Panc1 (cell line): ENCODE results near the gene MACROD2. TPM values are rescaled to one million over a fixed set of nuclear protein-coding genes. Genes with fewer than 3 reads are reported as not detected.

Experiments used
- ATAC-seq: fragments of 200-7000 bp; cut with Tn5 transposase; 2 replicates; pipeline ENCODE4 v1.9.1; 2020; ENCODE audit warnings: mild to moderate bottlenecking, moderate library complexity
- BruUV-seq: library from RNA; stranded (reverse); fragments of 400-500 nt; replicated peaks from 2 replicates; lab custom pipeline; 2021; lab: Mats Ljungman, UMichigan
- CTCF ChIA-PET: fragments of 300-600 bp; sonication (Branson Sonifier 250); formaldehyde crosslinking; loops from one replicate; lab custom pipeline; 2022; ENCODE audit warnings: antibody characterized with exemption; lab: Charles Lee
- POLR2A ChIA-PET: fragments of 300-600 bp; sonication (Branson Sonifier 250); formaldehyde crosslinking; loops from one replicate; lab custom pipeline; 2022; ENCODE audit warnings: antibody characterized with exemption; lab: Charles Lee
- DNase-seq: peaks from one replicate; pipeline ENCODE4 v3.0.0-alpha.2; 2010; ENCODE audit warnings: low read depth, low spot score
- H3K27ac ChIP-seq: 2 replicates; pipeline ENCODE4 v1.5.1; 2011; ENCODE audit warnings: mild to moderate bottlenecking, low read length, inconsistent platforms
- H3K27me3 ChIP-seq: fragments of 200-500 bp; sonication (Bioruptor generic); 2 replicates; pipeline ENCODE4 v1.6.0; 2014; ENCODE audit warnings: low read length, inconsistent platforms; ENCODE audit not compliant: control insufficient read depth, insufficient read depth
- H3K36me3 ChIP-seq: fragments of 200-500 bp; sonication (Bioruptor generic); 2 replicates; pipeline ENCODE4 v1.5.1; 2014; ENCODE audit warnings: inconsistent platforms, mild to moderate bottlenecking, low read length, moderate library complexity; ENCODE audit not compliant: control insufficient read depth, insufficient read depth
- H3K4me1 ChIP-seq: 2 replicates; pipeline ENCODE4 v1.5.1; 2011; ENCODE audit warnings: inconsistent platforms, mild to moderate bottlenecking, low read length, moderate library complexity; ENCODE audit not compliant: control insufficient read depth, insufficient read depth
- H3K4me3 ChIP-seq, 2 experiments: 2 replicates each; pipeline ENCODE4 v1.5.1; 2011 to 2012; ENCODE audit warnings: low read depth in 2 of 2, low read length in 2 of 2, mild to moderate bottlenecking in 2 of 2, inconsistent platforms in 1 of 2, moderate library complexity in 1 of 2
- H3K9me3 ChIP-seq: fragments of 200-500 bp; sonication (Bioruptor generic); 2 replicates; pipeline ENCODE4 v1.5.1; 2014; ENCODE audit warnings: low read depth, mild to moderate bottlenecking, inconsistent platforms, low read length, moderate library complexity; ENCODE audit not compliant: control insufficient read depth, insufficient read depth
- POLR2AphosphoS5 ChIP-seq: IDR thresholded peaks from 2 replicates; pipeline ENCODE4 v1.6.1; 2012; ENCODE audit warnings: mild to moderate bottlenecking, low read depth, low read length, moderate library complexity
- SIN3A ChIP-seq: IDR thresholded peaks from 2 replicates; pipeline ENCODE4 v1.6.1; 2012; ENCODE audit warnings: low read depth, mild to moderate bottlenecking, low read length, moderate library complexity, borderline replicate concordance; ENCODE audit not compliant: insufficient read depth
- TCF7L2 ChIP-seq: IDR thresholded peaks from 2 replicates; pipeline ENCODE4 v1.6.1; 2011; ENCODE audit warnings: mild to moderate bottlenecking, low read depth, low read length, inconsistent platforms
- in situ Hi-C: cut with HindIII; loops from 2 replicates; pipeline ENCODE4 v1.10.0; 2016; ENCODE audit warnings: low sequenced_read_pairs, low pct_unique_long_range_greater_than_20kb
- intact Hi-C: fragments of 100-400 bp; cut with micrococcal nuclease; formaldehyde crosslinking; loops from one replicate; pipeline ENCODE4 v1.10.0; 2022; ENCODE audit not compliant: unreplicated experiment
- total RNA-seq: library from RNA; stranded (reverse); gene quantifications from one replicate; pipeline ENCODE4 v1.2.1, GENCODE V29; 2021; ENCODE audit not compliant: unreplicated experiment
- TF ChIP-seq, protein P1 (sequence below): fragments of 450-650 bp; IDR thresholded peaks from 2 replicates; pipeline ENCODE4 v1.5.1; 2017; ENCODE audit warnings: mild to moderate bottlenecking
- TF ChIP-seq, protein P2 (sequence below), 2 experiments: IDR thresholded peaks; 2 replicates each; pipeline ENCODE4 v1.6.1; 2011 to 2012; ENCODE audit warnings: low read depth in 2 of 2, control low read depth in 1 of 2, low read length in 1 of 2, mild to moderate bottlenecking in 1 of 2, moderate library complexity in 1 of 2; ENCODE audit not compliant: insufficient read depth in 1 of 2

MACROD2 gene
- total RNA-seq, 1 experiment from 2014 or later, result 1.2 TPM

DNA sequence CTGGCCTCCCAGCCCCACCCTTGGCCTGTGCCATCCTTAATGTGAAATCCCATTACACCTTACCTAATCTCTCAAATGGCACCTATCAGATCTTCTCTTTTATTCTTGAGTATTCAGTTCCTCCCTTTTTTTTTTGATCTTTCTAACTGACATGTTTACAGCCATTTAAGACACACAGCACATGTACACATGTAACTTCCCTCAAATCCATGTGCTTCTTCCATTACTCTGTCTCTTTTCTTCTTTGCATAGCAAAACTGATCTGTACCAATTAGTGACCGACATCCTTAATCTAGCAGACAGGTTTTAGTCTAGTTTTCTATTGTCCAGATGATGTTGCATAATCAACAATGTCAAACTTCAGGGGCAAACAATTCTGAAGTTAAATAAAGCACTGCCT lies 755.9 kb downstream of the MACROD2 start:
- H3K27me3 ChIP-seq, result no peaks in the 10 kb centered on the region
- POLR2A ChIA-PET, result no interaction called here
- peaks cover 6% of the 10 kb centered on the region; the same call in 1 of the 2 replicates for H3K9me3 ChIP-seq
- intact Hi-C loops, result no loop called here
- CTCF ChIA-PET, result no interaction called here
- no peaks in the 10 kb centered on the region for H3K4me1 ChIP-seq
- H3K36me3 ChIP-seq, result no peaks in the 10 kb centered on the region
- no TSS peak for BruUV-seq
- H3K4me3 ChIP-seq, result no peak overlapping the region
- no peak overlapping the region for H3K27ac ChIP-seq
- DNase-seq, result no peak
- no peak for ATAC-seq
- in situ Hi-C loops, result no loop called here
- TF ChIP-seq, protein P1, sequence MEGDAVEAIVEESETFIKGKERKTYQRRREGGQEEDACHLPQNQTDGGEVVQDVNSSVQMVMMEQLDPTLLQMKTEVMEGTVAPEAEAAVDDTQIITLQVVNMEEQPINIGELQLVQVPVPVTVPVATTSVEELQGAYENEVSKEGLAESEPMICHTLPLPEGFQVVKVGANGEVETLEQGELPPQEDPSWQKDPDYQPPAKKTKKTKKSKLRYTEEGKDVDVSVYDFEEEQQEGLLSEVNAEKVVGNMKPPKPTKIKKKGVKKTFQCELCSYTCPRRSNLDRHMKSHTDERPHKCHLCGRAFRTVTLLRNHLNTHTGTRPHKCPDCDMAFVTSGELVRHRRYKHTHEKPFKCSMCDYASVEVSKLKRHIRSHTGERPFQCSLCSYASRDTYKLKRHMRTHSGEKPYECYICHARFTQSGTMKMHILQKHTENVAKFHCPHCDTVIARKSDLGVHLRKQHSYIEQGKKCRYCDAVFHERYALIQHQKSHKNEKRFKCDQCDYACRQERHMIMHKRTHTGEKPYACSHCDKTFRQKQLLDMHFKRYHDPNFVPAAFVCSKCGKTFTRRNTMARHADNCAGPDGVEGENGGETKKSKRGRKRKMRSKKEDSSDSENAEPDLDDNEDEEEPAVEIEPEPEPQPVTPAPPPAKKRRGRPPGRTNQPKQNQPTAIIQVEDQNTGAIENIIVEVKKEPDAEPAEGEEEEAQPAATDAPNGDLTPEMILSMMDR, result no peak
- no peak for TF ChIP-seq POLR2AphosphoS5
- TF ChIP-seq SIN3A, result no peak
- TF ChIP-seq, protein P2, sequence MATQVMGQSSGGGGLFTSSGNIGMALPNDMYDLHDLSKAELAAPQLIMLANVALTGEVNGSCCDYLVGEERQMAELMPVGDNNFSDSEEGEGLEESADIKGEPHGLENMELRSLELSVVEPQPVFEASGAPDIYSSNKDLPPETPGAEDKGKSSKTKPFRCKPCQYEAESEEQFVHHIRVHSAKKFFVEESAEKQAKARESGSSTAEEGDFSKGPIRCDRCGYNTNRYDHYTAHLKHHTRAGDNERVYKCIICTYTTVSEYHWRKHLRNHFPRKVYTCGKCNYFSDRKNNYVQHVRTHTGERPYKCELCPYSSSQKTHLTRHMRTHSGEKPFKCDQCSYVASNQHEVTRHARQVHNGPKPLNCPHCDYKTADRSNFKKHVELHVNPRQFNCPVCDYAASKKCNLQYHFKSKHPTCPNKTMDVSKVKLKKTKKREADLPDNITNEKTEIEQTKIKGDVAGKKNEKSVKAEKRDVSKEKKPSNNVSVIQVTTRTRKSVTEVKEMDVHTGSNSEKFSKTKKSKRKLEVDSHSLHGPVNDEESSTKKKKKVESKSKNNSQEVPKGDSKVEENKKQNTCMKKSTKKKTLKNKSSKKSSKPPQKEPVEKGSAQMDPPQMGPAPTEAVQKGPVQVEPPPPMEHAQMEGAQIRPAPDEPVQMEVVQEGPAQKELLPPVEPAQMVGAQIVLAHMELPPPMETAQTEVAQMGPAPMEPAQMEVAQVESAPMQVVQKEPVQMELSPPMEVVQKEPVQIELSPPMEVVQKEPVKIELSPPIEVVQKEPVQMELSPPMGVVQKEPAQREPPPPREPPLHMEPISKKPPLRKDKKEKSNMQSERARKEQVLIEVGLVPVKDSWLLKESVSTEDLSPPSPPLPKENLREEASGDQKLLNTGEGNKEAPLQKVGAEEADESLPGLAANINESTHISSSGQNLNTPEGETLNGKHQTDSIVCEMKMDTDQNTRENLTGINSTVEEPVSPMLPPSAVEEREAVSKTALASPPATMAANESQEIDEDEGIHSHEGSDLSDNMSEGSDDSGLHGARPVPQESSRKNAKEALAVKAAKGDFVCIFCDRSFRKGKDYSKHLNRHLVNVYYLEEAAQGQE (IDR thresholded peaks at IDR 0.05; ENCODE audit: insufficient read depth in 1 of 2, low read depth in 2 of 2, low read length in 1 of 2), result no peak
- no peak for TF ChIP-seq TCF7L2

DNA sequence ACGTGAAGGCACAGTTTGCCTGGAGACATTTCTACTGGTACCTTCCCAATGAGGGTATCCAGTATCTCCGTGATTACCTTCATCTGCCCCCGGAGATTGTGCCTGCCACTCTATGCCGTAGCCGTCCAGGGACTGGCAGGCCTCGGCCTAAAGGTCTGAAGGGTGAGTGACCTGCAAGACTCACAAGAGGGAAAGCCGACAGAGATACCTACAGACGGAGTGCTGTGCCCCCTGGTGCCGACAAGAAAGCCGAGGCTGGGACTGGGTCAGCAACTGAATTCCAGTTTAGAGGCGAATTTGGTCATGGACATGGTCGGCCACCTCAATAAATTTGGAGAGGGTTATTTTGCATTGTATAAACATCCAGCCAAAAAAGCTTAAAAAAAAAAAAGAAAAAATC lies 762.4 kb downstream of the MACROD2 start:
- intact Hi-C loops, result no loop called here
- Histone ChIP-seq H3K36me3 (no peaks in the 10 kb centered on the region), H3K27ac (no peak overlapping the region), H3K4me1 (no peaks in the 10 kb centered on the region), H3K9me3 (no peaks in the 10 kb centered on the region), H3K4me3 (no peak overlapping the region), H3K27me3 (no peaks in the 10 kb centered on the region)
- ATAC-seq, result no peak
- no peak for DNase-seq
- no peak for TF ChIP-seq TCF7L2
- TF ChIP-seq, protein P1, result no peak
- TF ChIP-seq, protein P2 (IDR thresholded peaks at IDR 0.05; ENCODE audit: insufficient read depth in 1 of 2, low read depth in 2 of 2, low read length in 1 of 2), result no peak
- no peak for TF ChIP-seq SIN3A
- TF ChIP-seq POLR2AphosphoS5, result no peak
- ChIA-PET POLR2A (no interaction called here), CTCF (no interaction called here)
- no TSS peak for BruUV-seq
- in situ Hi-C loops, result no loop called here
